ENCODE results near the gene CNDP2.

The CNDP2 gene

GRCh38 chr18:74514860-74515495, 18.8 kb downstream of the CNDP2 start:
- TF ChIP-seq CREB1 (IDR thresholded peaks at IDR 0.05; ENCODE audit: low read depth) = no peak
- TF ChIP-seq TCF12 (IDR thresholded peaks at IDR 0.05; ENCODE audit: low read depth) = no peak
- no peak for TF ChIP-seq CEBPB (IDR thresholded peaks at IDR 0.05)
- TF ChIP-seq FOXM1 (IDR thresholded peaks at IDR 0.05; ENCODE audit: borderline replicate concordance, low read depth) = no peak
- no peak for TF ChIP-seq YY1 (IDR thresholded peaks at IDR 0.05; ENCODE audit: low read depth)
- TF ChIP-seq EP300 (IDR thresholded peaks at IDR 0.05; ENCODE audit: borderline replicate concordance) = no peak
- TF ChIP-seq ZBTB7A (IDR thresholded peaks at IDR 0.05; ENCODE audit: low read depth) = no peak
- TF ChIP-seq RAD21 (IDR thresholded peaks at IDR 0.05; ENCODE audit: low read depth) = no peak
- no peak for TF ChIP-seq NFIC (IDR thresholded peaks at IDR 0.05)
- TF ChIP-seq EGR1 (IDR thresholded peaks at IDR 0.05) = no peak

GRCh38 chr18:74515620-74516231, 19.6 kb downstream of the CNDP2 start:
- TF ChIP-seq EP300 (IDR thresholded peaks at IDR 0.05; ENCODE audit: borderline replicate concordance) (no peak), ZBTB7A (IDR thresholded peaks at IDR 0.05; ENCODE audit: low read depth) (no peak), RAD21 (IDR thresholded peaks at IDR 0.05; ENCODE audit: low read depth) (no peak), USF1 (IDR thresholded peaks at IDR 0.05) (no peak), TCF12 (IDR thresholded peaks at IDR 0.05; ENCODE audit: low read depth) (no peak)

- TF ChIP-seq ZBTB7A (IDR thresholded peaks at IDR 0.05; ENCODE audit: low read depth) = no peak
- TF ChIP-seq TAF1 (IDR thresholded peaks at IDR 0.05; ENCODE audit: low read depth) = no peak
- TF ChIP-seq EGR1 (IDR thresholded peaks at IDR 0.05) = no peak
- no peak for TF ChIP-seq MAX (IDR thresholded peaks at IDR 0.05)
- TF ChIP-seq CEBPB (IDR thresholded peaks at IDR 0.05) = no peak
Observed at GRCh38 chr18:74516271-74517235, 20.4 kb downstream of the CNDP2 start.

- TF ChIP-seq TCF12 (IDR thresholded peaks at IDR 0.05; ENCODE audit: low read depth) = no peak
- TF ChIP-seq NFIC (IDR thresholded peaks at IDR 0.05) = no peak
- no peak for TF ChIP-seq YY1 (IDR thresholded peaks at IDR 0.05; ENCODE audit: low read depth)
- no peak for TF ChIP-seq EGR1 (IDR thresholded peaks at IDR 0.05)
- TF ChIP-seq TAF1 (IDR thresholded peaks at IDR 0.05; ENCODE audit: low read depth) = no peak
- no peak for TF ChIP-seq CREB1 (IDR thresholded peaks at IDR 0.05; ENCODE audit: low read depth)
- TF ChIP-seq TEAD4 (IDR thresholded peaks at IDR 0.05) = no peak
- no peak for TF ChIP-seq RAD21 (IDR thresholded peaks at IDR 0.05; ENCODE audit: low read depth)
- TF ChIP-seq MAX (IDR thresholded peaks at IDR 0.05) = no peak
- no peak for TF ChIP-seq USF1 (IDR thresholded peaks at IDR 0.05)
Observed at GRCh38 chr18:74517236-74517630, 21.1 kb downstream of the CNDP2 start.

GRCh38 chr18:74518456-74519295, 22.5 kb downstream of the CNDP2 start:
- TF ChIP-seq TAF1 (IDR thresholded peaks at IDR 0.05; ENCODE audit: low read depth) (no peak), CEBPB (IDR thresholded peaks at IDR 0.05) (no peak), USF1 (IDR thresholded peaks at IDR 0.05) (no peak), CREB1 (IDR thresholded peaks at IDR 0.05; ENCODE audit: low read depth) (no peak), NFIC (IDR thresholded peaks at IDR 0.05) (no peak), FOXM1 (IDR thresholded peaks at IDR 0.05; ENCODE audit: borderline replicate concordance, low read depth) (no peak), RAD21 (IDR thresholded peaks at IDR 0.05; ENCODE audit: low read depth) (no peak), MAX (IDR thresholded peaks at IDR 0.05) (no peak), TCF12 (IDR thresholded peaks at IDR 0.05; ENCODE audit: low read depth) (no peak), ZBTB7A (IDR thresholded peaks at IDR 0.05; ENCODE audit: low read depth) (no peak), YY1 (IDR thresholded peaks at IDR 0.05; ENCODE audit: low read depth) (no peak), EP300 (IDR thresholded peaks at IDR 0.05; ENCODE audit: borderline replicate concordance) (no peak), EGR1 (IDR thresholded peaks at IDR 0.05) (no peak)

GRCh38 chr18:74519320-74520095, 23.3 kb downstream of the CNDP2 start:
- TF ChIP-seq CEBPB (IDR thresholded peaks at IDR 0.05) (no peak), TEAD4 (IDR thresholded peaks at IDR 0.05) (no peak), CREB1 (IDR thresholded peaks at IDR 0.05; ENCODE audit: low read depth) (no peak), REST (IDR thresholded peaks at IDR 0.05; ENCODE audit: low read depth) (no peak), EP300 (IDR thresholded peaks at IDR 0.05; ENCODE audit: borderline replicate concordance) (no peak), ZBTB7A (IDR thresholded peaks at IDR 0.05; ENCODE audit: low read depth) (no peak), EGR1 (IDR thresholded peaks at IDR 0.05) (no peak), FOXM1 (IDR thresholded peaks at IDR 0.05; ENCODE audit: borderline replicate concordance, low read depth) (no peak), TAF1 (IDR thresholded peaks at IDR 0.05; ENCODE audit: low read depth) (no peak), MAX (IDR thresholded peaks at IDR 0.05) (no peak), TCF12 (IDR thresholded peaks at IDR 0.05; ENCODE audit: low read depth) (no peak), RAD21 (IDR thresholded peaks at IDR 0.05; ENCODE audit: low read depth) (no peak), YY1 (IDR thresholded peaks at IDR 0.05; ENCODE audit: low read depth) (no peak), NFIC (IDR thresholded peaks at IDR 0.05) (no peak), USF1 (IDR thresholded peaks at IDR 0.05) (no peak)

Measured in Ishikawa (cell line).